Endothelial cell of umbilical vein (primary cell): ENCODE results near the gene TBC1D21. TPM values are rescaled to one million over a fixed set of nuclear protein-coding genes. Genes with fewer than 3 reads are reported as not detected.

Source experiments
- BruUV-seq: library from RNA; stranded (reverse); fragments of 400-500 nt; replicated peaks from 2 replicates; lab custom pipeline; 2021; lab: Mats Ljungman, UMichigan
- CTCF ChIA-PET: fragments of 300-600, 350-600 bp; sonication (Branson Sonifier 250); formaldehyde crosslinking; loops from one replicate; lab custom pipeline; 2021; ENCODE audit warnings: antibody characterized with exemption, inconsistent platforms; lab: Charles Lee
- POLR2A ChIA-PET: fragments of 300-600, 350-600 bp; sonication (Branson Sonifier 250); formaldehyde crosslinking; loops from one replicate; lab custom pipeline; 2021; ENCODE audit warnings: antibody characterized with exemption, inconsistent platforms; lab: Charles Lee
- DNase-seq: peaks from one replicate; pipeline ENCODE4 v3.0.0-alpha.2; 2011; ENCODE audit warnings: low read depth, low spot score
- FAIRE-seq: peaks from 2 replicates; lab custom pipeline; 2011; peaks lifted over from hg19 to GRCh38; lab: Jason Lieb, UNC
- H2AFZ ChIP-seq: 2 replicates; pipeline ENCODE4 v1.6.0; 2012; ENCODE audit warnings: low read depth, low read length, control low read depth, inconsistent platforms
- H3K27ac ChIP-seq: 2 replicates; pipeline ENCODE4 v1.5.1; 2011; ENCODE audit warnings: low read depth, mild to moderate bottlenecking, control low read depth, low read length, moderate library complexity; ENCODE audit not compliant: insufficient read depth
- H3K27me3 ChIP-seq, 2 experiments: 2 replicates each; pipeline versions ENCODE4 v1.6.0 to v1.6.1; 2011; ENCODE audit warnings: low read length in 2 of 2, mixed read lengths in 1 of 2; ENCODE audit not compliant: control insufficient read depth in 2 of 2, insufficient read depth in 2 of 2
- H3K36me3 ChIP-seq, 2 experiments: 2 replicates in 1 of 2; 3 replicates in 1 of 2; pipeline ENCODE4 v1.5.1; 2011; ENCODE audit warnings: low read length in 2 of 2, mild to moderate bottlenecking in 1 of 2, moderate library complexity in 1 of 2; ENCODE audit not compliant: control insufficient read depth in 2 of 2, insufficient read depth in 2 of 2; ENCODE audit errors: extremely low read depth in 1 of 2
- H3K4me1 ChIP-seq: 3 replicates; pipeline ENCODE4 v1.5.1; 2011; ENCODE audit warnings: mild to moderate bottlenecking, low read length; ENCODE audit not compliant: control insufficient read depth, insufficient read depth; ENCODE audit errors: extremely low read depth
- H3K4me2 ChIP-seq: 2 replicates; pipeline ENCODE4 v1.6.1; 2011; ENCODE audit warnings: low read length, control low read depth, mixed read lengths; ENCODE audit not compliant: insufficient read depth
- H3K4me3 ChIP-seq, 3 experiments: fragments of 200-600 bp in 1 of 3; sonication (generic), shearing (Covaris generic) in 1 of 3; replicated peaks in 1 of 3; 2 replicates each; pipeline ENCODE4 v1.5.1; 2011 to 2016; ENCODE audit warnings: control low read depth in 3 of 3, low read length in 3 of 3, mild to moderate bottlenecking in 2 of 3, inconsistent platforms in 1 of 3, low read depth in 1 of 3, moderate library complexity in 1 of 3; ENCODE audit not compliant: insufficient read depth in 1 of 3
- H3K79me2 ChIP-seq: 2 replicates; pipeline ENCODE4 v1.6.0; 2012; ENCODE audit warnings: low read length, inconsistent platforms; ENCODE audit not compliant: control insufficient read depth, insufficient read depth
- H3K9ac ChIP-seq: replicated peaks from 2 replicates; pipeline ENCODE3; 2011; ENCODE audit warnings: low read length, control low read depth; ENCODE audit not compliant: insufficient read depth; ENCODE audit errors: extremely low read depth
- H3K9me1 ChIP-seq: replicated peaks from 3 replicates; pipeline ENCODE4 v1.6.0; 2011; ENCODE audit warnings: mild to moderate bottlenecking, low read length; ENCODE audit not compliant: control insufficient read depth, insufficient read depth; ENCODE audit errors: extremely low read depth
- H3K9me3 ChIP-seq: replicated peaks from 2 replicates; pipeline ENCODE4 v1.5.1; 2012; ENCODE audit warnings: low read length, inconsistent platforms; ENCODE audit not compliant: control insufficient read depth, insufficient read depth
- H4K20me1 ChIP-seq: replicated peaks from 2 replicates; pipeline ENCODE3; 2011; ENCODE audit warnings: mild to moderate bottlenecking, low read length; ENCODE audit not compliant: control insufficient read depth, insufficient read depth; ENCODE audit errors: extremely low read depth
- CTCF ChIP-seq, 2 donors: IDR thresholded peaks; 1 replicate in 1 of 2; 2 replicates in 1 of 2; pipeline ENCODE4 v1.5.1; 2011; ENCODE audit warnings: low read length in 2 of 2, mild to moderate bottlenecking in 2 of 2, moderate library complexity in 2 of 2, control low read depth in 1 of 2, inconsistent platforms in 1 of 2, low read depth in 1 of 2; ENCODE audit not compliant: insufficient read depth in 1 of 2; ENCODE audit errors: extremely low read depth in 1 of 2
- EZH2 ChIP-seq: IDR thresholded peaks from 2 replicates; pipeline ENCODE4 v1.6.1; 2012; ENCODE audit warnings: borderline replicate concordance, low read depth, mild to moderate bottlenecking, moderate library complexity, low read length, inconsistent platforms; ENCODE audit not compliant: severe bottlenecking
- FOS ChIP-seq: IDR thresholded peaks from 2 replicates; pipeline ENCODE4 v1.6.1; 2011; ENCODE audit warnings: mild to moderate bottlenecking, low read length, moderate library complexity, borderline replicate concordance; ENCODE audit not compliant: insufficient read depth
- MAX ChIP-seq: IDR thresholded peaks from 2 replicates; pipeline ENCODE4 v1.6.1; 2011; ENCODE audit not compliant: insufficient read depth, insufficient read length
- POLR2AphosphoS5 ChIP-seq: IDR thresholded peaks from 2 replicates; pipeline ENCODE4 v1.6.1; 2012; ENCODE audit warnings: low read depth, mild to moderate bottlenecking, control low read depth, low read length, moderate library complexity; ENCODE audit not compliant: insufficient read depth
- dilution Hi-C: fragments of 300-500 bp; cut with MboI; formaldehyde crosslinking; loops from one replicate; pipeline ENCODE4 v1.15.0; 2019; ENCODE audit warnings: low sequenced_read_pairs; ENCODE audit not compliant: extremely low pct_ligation_motif_present
- intact Hi-C: fragments of 100-400 bp; cut with micrococcal nuclease; formaldehyde crosslinking; loops from one replicate; pipeline ENCODE4 v1.10.0; 2022
- polyA plus RNA-seq, 4 experiments: library from polyadenylated mRNA; depleted of rRNA in 3 of 4; stranded (reverse) in 3 of 4; unstranded in 1 of 4; fragments of >200 nt; gene quantifications; 2 replicates each; pipeline versions ENCODE4 v1.2.1 to v1.2.3, GENCODE V29; 2011 to 2012; ENCODE audit warnings: missing spikeins in 1 of 4
- total RNA-seq: library from RNA; stranded (reverse); gene quantifications from 2 replicates; pipeline ENCODE4 v1.2.3, GENCODE V29; 2021

Gene TBC1D21
- total and polyA plus RNA-seq, 2 donors (not counting 3 experiments of a cell fraction or from before 2014, with no cell fraction given) = not detected

GRCh38 chr15:73912030-73912596 is 38.7 kb downstream of the TBC1D21 start:
- H3K79me2 ChIP-seq = no peaks in the 10 kb centered on the region
- H2AFZ ChIP-seq = no peak overlapping the region
- POLR2A ChIA-PET = no interaction called here
- dilution Hi-C loops = no loop called here
- no peak for FAIRE-seq
- H3K36me3 ChIP-seq = no peaks in the 10 kb centered on the region
- intact Hi-C loops = no loop called here
- H3K27ac ChIP-seq = no peak overlapping the region
- peaks cover 0 to 10% of the 10 kb centered on the region in 2 experiments for H3K27me3 ChIP-seq
- H3K9me1 ChIP-seq = no peaks in the 10 kb centered on the region
- H3K4me3 ChIP-seq = no peak overlapping the region
- no peak overlapping the region for H3K4me2 ChIP-seq
- no peaks in the 10 kb centered on the region for H3K9me3 ChIP-seq
- no peaks in the 10 kb centered on the region for H3K4me1 ChIP-seq
- CTCF ChIA-PET = interaction anchor here (0.6 to 13.7 kb wide), 5 partner anchors 9 to 51 kb away, joined by 3 to 239 read pairs (median 3); partner anchors contain the start of genes LOXL1 and TBC1D21
- no peak for TF ChIP-seq CTCF (IDR thresholded peaks at IDR 0.05; ENCODE audit: extremely low read depth in 1 of 2, insufficient read depth in 1 of 2, low read depth in 1 of 2, low read length in 2 of 2)
- TF ChIP-seq EZH2 = no peak
- no peak for TF ChIP-seq MAX
- no peak for TF ChIP-seq POLR2AphosphoS5
- no peak for TF ChIP-seq FOS
- no peak for DNase-seq
- BruUV-seq = no TSS peak
- no peak overlapping the region for H3K9ac ChIP-seq
- H4K20me1 ChIP-seq = no peaks in the 10 kb centered on the region
